Ascending aorta (tissue), 2 donors: ENCODE measurements around the gene GNA15. TPM values are rescaled to one million over a fixed set of nuclear protein-coding genes. Genes with fewer than 3 reads are reported as not detected.

Experiments used
- DNase-seq, 2 donors: peaks; one replicate each; pipeline ENCODE4 v3.0.0-alpha.2; 2019; ENCODE audit warnings: low spot score in 2 of 2
- H3K27ac ChIP-seq, 2 donors: fragments of 200-600 bp; sonication (generic); one replicate each; pipeline ENCODE4 v1.5.1; 2016 to 2017; ENCODE audit warnings: mild to moderate bottlenecking in 1 of 2
- H3K27me3 ChIP-seq: fragments of 200-600 bp; sonication (generic); one replicate; pipeline ENCODE4 v1.5.1; 2017
- H3K36me3 ChIP-seq, 2 donors: fragments of 200-600 bp; sonication (generic); one replicate each; pipeline ENCODE4 v1.5.1; 2016
- H3K4me1 ChIP-seq, 2 donors: fragments of 200-600 bp; sonication (generic); one replicate each; pipeline ENCODE4 v1.5.1; 2016 to 2017; ENCODE audit warnings: mild to moderate bottlenecking in 1 of 2
- H3K4me3 ChIP-seq, 2 donors: fragments of 200-600 bp; sonication (generic); one replicate each; pipeline ENCODE4 v1.5.1; 2016 to 2017; ENCODE audit warnings: mild to moderate bottlenecking in 1 of 2
- H3K9me3 ChIP-seq, 2 donors: fragments of 200-600 bp; sonication (generic); one replicate each; pipeline ENCODE4 v1.5.1; 2016
- CTCF ChIP-seq, 3 experiments: fragments of 200-600 bp in 2 of 3; fragments of 450-650 bp in 1 of 3; sonication (generic) in 2 of 3; IDR thresholded peaks; one replicate each; pipeline ENCODE4 v1.5.1; 2016 to 2019; ENCODE audit warnings: antibody characterized with exemption in 3 of 3, mild to moderate bottlenecking in 1 of 3, moderate library complexity in 1 of 3
- intact Hi-C: fragments of 100-400 bp; cut with DNase I; formaldehyde crosslinking; loops from one replicate; pipeline ENCODE4 v1.15.1; 2023
- total RNA-seq: library from RNA; depleted of rRNA; stranded (reverse); fragments of >200 nt; gene quantifications from one replicate; pipeline ENCODE4 v1.1.0, GENCODE V29; 2016

GNA15 gene
- total RNA-seq, 1 donor from 2014 or later = 7.1 TPM

GRCh38 chr19:3110126-3110825 is 25.6 kb upstream of the GNA15 start:
- H3K27ac ChIP-seq = no peak overlapping the region
- intact Hi-C loops = no loop called here
- no peak for DNase-seq
- H3K9me3 ChIP-seq = no peaks in the 10 kb centered on the region
- H3K4me3 ChIP-seq = no peak overlapping the region
- H3K4me1 ChIP-seq = no peaks in the 10 kb centered on the region
- H3K27me3 ChIP-seq = no peaks in the 10 kb centered on the region
- peaks cover 24 to 38% of the 10 kb centered on the region in 2 donors for H3K36me3 ChIP-seq
- no peak for TF ChIP-seq CTCF (IDR thresholded peaks at IDR 0.05)

- Histone ChIP-seq H3K36me3 (peaks cover 26 to 43% of the 10 kb centered on the region in 2 donors), H3K4me3 (no peak overlapping the region), H3K27ac (no peak overlapping the region), H3K9me3 (no peaks in the 10 kb centered on the region), H3K27me3 (no peaks in the 10 kb centered on the region), H3K4me1 (no peaks in the 10 kb centered on the region)
- intact Hi-C loops = no loop called here
- TF ChIP-seq CTCF (IDR thresholded peaks at IDR 0.05) = no peak
- DNase-seq = no peak
These were observed 24.1 kb upstream of the GNA15 start for GRCh38 chr19:3111586-3112247.

GRCh38 chr19:3112375-3113099 is 23.3 kb upstream of the GNA15 start:
- Histone ChIP-seq H3K4me1 (no peaks in the 10 kb centered on the region), H3K36me3 (peaks cover 31 to 43% of the 10 kb centered on the region in 2 donors)

GRCh38 chr19:3113100-3114017 is 22.5 kb upstream of the GNA15 start:
- Histone ChIP-seq H3K9me3 (no peaks in the 10 kb centered on the region), H3K36me3 (peaks cover 39 to 50% of the 10 kb centered on the region in 2 donors), H3K4me3 (no peak overlapping the region), H3K27me3 (no peaks in the 10 kb centered on the region), H3K27ac (no peak overlapping the region), H3K4me1 (no peaks in the 10 kb centered on the region)
- no peak for TF ChIP-seq CTCF (IDR thresholded peaks at IDR 0.05)
- intact Hi-C loops = no loop called here
- DNase-seq = no peak

More at GRCh38 chr19:3112375-3113099, 23.3 kb upstream of the GNA15 start:
- Histone ChIP-seq H3K27me3 (no peaks in the 10 kb centered on the region), H3K27ac (no peak overlapping the region), H3K4me3 (no peak overlapping the region), H3K9me3 (no peaks in the 10 kb centered on the region)
- DNase-seq = no peak
- intact Hi-C loops = no loop called here
- no peak for TF ChIP-seq CTCF (IDR thresholded peaks at IDR 0.05)
